Forelimb muscle (tissue), 1 donor: ENCODE results near the gene ATAT1. TPM values are rescaled to one million over a fixed set of nuclear protein-coding genes. Genes with fewer than 3 reads are reported as not detected.
"Not testable (repeated sequence)": the region's sequence is repeated elsewhere in the genome, so short reads cannot be mapped to it uniquely, and the experiment has no call there.

Experiments used
- DNase-seq: peaks from one replicate; pipeline ENCODE4 v3.0.0-alpha.2; 2013; ENCODE audit warnings: low read depth
- polyA plus RNA-seq: library from polyadenylated mRNA; unstranded; fragments of 120-200 nt; gene quantifications from one replicate; pipeline ENCODE4 v1.2.1, GENCODE V29; 2013; ENCODE audit not compliant: insufficient read length

Gene ATAT1
- polyA plus RNA-seq, 1 donor, result 21.1 TPM

- no peak for DNase-seq
Observed at GRCh38 chr6:30647242-30648116, 20.8 kb downstream of the ATAT1 start.

DNA sequence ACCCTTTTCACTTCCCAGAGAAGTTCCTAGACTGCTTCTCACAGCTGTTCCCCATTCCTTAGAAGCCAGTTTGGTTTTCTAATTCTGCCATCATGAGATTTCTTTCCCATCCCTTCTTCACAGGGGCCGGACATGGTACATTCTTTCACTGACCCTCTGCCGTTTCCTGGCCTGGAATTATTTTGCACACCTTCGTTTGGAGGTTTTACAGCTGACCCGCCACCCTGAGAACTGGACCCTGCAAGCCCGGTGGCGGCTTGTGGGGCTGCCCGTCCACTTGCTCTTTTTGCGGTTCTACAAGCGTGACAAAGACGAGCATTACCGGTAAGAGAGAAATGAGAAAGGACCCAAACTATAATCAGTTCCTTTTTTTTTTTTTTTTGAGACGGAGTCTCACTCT lies 24.5 kb downstream of the ATAT1 start:
- no peak for DNase-seq

DNA sequence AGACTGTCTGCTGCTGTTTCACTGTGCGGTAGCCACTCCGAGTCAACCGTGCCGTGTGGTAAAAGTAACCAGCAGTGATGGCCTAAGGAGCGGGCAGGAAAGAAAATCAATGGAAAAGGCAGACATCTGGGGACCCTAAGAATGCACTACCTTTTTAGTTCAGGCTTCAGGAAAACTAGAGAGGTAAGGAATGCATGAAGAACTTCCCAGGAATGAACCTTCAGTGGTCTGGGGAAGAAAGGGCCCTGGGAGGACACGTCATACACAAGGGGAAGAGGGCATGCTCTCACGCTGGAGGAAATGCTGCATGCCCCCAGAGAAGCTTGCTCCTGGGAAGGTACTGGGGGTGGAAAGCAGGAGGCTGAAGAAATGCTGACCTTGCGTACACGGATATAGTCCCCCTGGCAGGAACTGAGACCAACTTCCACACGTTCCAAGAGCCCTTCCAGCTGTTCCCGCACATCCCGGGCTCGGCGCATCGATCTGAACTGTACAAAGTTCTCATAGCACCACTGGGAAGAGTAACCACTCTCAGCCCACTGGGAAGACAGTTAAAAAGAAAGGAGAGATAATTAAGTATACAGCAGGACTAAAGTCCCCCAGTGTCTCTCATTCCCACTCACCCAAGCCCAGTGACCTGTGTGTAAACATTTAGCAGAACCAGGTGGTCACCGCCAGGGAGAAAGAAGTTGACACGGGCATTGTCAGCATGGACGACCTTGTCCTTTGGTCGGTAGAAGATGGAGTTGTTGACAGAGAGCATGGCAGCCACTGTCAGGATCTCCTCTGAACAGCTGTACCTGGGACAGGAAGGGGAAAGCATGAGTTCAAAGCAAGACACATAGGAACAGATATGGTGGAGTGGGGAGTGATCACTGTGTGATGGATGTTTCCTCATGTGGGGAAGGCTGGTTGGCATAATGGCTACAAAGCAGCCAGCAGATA lies 28.4 kb downstream of the ATAT1 start:
- no peak for DNase-seq

DNA sequence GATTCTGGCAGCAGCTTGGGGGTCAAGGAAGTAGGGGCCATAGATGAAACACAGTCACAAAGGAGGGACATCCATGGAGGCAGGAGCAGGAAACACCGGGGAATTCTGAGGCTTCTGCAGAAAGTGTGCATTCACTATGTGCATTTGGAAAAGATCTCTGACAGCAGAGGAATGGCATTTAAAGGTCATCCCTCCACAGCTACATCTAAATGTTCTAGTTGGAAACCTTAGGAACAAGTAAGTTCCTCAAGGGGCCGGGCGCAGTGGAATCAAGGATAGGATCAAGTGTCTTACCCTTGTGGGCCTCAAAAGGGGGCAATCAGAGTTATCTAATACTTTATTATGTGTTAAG lies 29.0 kb downstream of the ATAT1 start:
- DNase-seq, result no peak

DNA sequence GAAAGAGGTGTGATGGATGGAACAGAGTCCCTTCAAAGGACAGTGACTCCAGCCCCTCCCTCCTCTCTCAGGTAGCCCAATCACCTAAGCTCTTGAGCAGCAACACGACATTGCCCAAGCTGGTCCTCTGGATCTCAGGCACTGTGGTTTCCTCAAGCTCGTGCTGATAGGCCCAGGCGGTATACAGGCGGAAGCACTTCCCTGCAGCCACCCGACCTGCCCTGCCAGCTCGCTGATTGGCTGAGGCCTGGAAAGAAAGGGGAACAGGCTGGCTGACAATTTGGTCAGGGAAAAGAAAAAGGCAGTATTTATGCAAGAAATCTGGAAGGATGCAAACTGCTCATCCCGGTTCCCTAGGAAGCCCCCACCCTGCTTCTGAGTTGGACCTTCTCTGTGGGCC lies 29.8 kb downstream of the ATAT1 start:
- DNase-seq, result no peak

DNA sequence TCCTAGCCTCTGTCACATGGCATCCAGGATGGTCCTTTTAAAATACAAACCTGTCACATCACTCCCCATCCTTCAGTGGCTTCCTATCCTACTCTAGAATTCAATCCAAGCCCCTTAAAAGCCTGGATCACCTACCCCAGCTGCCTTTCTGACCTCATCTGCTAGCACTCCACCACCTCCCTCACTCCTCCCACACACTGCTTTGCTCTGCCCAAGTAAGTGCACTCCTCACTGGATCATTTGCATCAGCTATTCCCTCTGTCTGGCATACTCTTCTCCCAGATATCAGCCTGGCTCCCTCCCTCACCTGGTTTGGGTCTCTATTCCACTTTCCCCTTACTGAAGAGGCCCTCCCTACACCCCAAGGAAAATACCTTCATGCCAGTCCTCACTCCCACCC lies 30.8 kb downstream of the ATAT1 start:
- DNase-seq, result no peak

GRCh38 chr6:30657922-30658321 lies 31.2 kb downstream of the ATAT1 start:
- not testable (repeated sequence) for DNase-seq

GRCh38 chr6:30664994-30665767 lies 38.5 kb downstream of the ATAT1 start:
- no peak for DNase-seq

DNA sequence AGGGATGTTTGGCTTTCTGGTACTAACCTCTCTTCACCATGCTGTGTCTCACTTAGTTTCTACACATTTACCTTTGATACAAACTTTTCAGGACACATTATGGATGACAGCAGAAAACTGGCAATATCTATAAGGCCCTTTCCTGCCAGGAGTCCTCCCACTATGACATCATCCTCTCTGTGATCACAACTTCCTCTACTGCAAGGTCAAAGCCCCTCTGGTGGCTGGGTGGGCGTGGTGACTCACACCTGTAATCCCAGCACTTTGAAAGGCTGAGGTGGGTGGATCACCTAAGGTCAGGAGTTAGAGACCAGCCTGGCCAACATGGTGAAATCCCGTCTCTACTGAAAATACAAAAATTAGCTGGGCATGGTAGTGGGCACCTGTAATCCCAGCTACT lies 39.6 kb downstream of the ATAT1 start:
- not testable (repeated sequence) for DNase-seq

GRCh38 chr6:30670760-30671527 lies 44.3 kb downstream of the ATAT1 start:
- DNase-seq, result no peak

DNA sequence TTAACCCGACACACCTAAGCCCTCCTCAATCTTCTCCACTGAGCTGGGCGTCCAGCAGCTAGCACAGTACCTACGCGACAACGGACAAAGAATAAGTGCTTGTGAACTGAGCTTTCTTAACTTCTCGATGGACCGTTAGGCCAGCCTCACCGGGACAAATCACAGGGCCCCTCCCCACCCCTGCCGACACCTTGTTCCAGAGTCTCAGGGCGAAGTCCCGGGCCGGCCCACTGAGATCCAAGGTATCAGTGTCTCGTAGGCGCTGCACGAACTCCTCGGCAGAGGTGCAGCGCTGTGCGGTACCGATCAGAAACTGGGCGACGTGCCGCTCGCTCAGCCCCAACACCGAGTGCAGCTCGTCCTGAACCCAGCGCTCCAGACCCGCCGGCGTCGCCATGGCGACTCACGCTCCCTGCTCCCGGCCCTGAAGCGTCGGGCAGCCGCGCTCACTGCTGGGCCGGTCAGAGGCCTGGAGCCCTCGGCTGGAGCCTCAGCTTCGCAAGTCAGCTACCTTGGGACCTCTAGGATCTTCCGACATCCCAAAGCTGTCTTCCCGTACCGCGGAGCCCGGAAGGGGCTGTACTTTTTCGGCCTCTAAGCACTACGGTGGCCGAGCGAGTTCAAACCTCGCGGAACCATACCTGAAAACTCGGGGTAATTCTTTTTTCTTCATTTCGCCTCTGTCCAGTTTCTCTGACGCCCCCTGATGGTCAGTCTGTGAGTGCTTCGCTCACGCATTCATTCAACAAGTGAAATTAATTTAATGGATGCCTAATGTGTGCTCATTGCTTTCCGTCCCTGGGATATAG lies 46.0 kb downstream of the ATAT1 start, which contains the start of gene DHX16:
Gene DHX16 (minus strand): TSS at position 562 of the 809 bp plus-strand sequence. CDS start 165 bp downstream, at position 397.
- DNase-seq, result peak; percentile 97

DNA sequence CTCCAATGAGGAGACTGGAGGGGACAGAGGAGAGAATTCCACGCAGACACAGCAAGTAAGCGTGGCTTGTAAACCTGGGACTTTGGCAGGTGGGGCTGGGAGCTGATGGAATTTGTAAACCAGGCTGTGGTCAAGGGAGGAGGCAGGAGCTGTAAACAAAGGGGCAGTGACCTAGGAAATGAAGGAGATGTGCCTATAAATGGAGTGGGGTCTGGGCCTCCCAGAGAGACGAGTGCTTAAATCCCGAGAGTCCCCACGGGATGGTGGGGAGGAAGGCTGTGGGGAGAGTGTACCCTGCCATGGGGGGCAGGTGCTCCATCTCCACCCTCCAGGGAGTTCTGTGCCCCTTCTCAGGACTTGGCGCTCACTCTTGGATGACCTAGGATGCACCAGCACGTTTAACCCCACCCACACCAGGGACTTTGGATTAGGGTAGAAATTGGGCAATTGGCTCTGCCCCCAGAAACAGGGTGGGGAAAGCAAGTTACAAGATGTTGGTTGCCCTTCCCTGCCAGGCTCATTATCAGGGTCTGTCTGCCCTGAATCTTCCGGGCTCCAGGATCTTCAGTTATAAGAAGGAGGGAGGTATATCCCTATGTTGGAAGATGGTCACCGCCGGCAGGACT lies 50.1 kb downstream of the ATAT1 start:
- DNase-seq, result no peak

GRCh38 chr6:30678964-30679726 lies 52.5 kb downstream of the ATAT1 start:
- DNase-seq, result no peak

DNA sequence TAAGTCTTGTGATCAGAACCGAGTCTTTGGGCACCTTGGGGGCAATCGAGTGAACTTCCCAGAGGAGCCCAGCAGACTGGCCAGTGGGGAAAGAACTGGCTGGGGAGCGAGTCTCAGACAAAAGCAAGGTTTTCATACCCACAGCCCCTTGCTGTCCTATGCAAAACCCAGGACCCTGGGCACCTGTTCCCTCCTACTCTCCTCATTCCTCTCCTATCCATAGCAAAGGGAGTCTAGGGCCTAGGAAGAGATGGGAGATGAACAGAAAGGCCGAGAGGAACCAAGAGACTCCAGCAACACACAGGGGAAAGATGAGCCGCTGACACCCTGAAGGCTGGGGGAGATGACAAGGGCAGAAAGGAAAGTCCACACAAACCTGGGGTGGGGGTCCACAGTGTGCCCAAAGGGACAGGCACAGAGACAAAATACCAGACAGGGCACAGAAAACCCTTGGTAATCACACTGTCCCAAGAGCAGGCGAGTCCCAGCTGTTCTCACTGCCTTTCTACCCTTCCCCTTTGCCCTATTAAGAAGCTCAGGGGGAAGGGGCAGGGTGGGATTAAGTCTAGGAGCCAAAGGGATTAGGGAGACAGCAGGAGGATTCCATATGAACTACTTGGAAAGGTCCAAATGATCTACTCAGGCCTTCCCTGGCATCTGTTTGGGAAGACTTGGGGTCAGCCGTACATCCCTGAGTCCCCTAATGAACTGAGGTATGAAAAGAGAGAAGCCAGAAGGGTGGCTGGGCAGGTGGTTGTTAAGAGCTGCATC lies 53.3 kb downstream of the ATAT1 start:
- no peak for DNase-seq

GRCh38 chr6:30681766-30682142 lies 55.1 kb downstream of the ATAT1 start:
- no peak for DNase-seq

GRCh38 chr6:30682143-30683117 lies 55.8 kb downstream of the ATAT1 start:
- no peak for DNase-seq
